ENCODE data around the gene NPFFR1.
"Not testable (repeated sequence)": the region's sequence is repeated elsewhere in the genome, so short reads cannot be mapped to it uniquely, and the experiment has no call there.

DNA sequence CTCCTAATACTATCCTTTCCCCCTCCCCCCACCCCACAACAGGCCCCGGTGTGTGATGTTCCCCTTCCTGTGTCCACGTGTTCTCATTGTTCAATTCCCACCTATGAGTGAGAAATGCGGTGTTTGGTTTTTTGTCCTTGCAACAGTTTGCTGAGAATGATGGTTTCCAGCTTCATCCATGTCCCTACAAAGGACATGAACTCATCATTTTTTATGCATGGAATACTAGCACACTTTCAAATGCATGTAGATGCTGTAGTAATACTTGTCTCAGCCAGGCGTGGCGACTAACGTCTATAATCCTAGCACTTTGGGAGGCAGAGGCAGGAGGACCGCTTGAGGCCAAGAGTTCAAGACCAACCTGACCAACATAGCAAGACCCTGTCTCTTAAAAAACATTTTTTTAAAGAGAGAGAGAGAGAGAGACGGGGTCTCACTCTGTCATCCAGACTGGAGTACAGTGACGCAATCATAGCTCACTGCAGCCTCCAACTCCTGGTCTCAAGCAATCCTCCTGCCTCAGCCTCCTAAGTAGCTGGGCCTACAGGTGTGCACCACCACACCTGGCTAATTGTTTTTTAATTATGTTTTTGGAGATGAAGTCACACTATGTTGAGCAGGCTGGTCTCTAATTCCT is 60.9 kb downstream of the NPFFR1 start:
- not testable (repeated sequence) for TF ChIP-seq EZH2 (IDR thresholded peaks at IDR 0.05); POLR2AphosphoS5 (IDR thresholded peaks at IDR 0.05; ENCODE audit: borderline replicate concordance, low read depth, low read length); FOXP2 (optimal IDR thresholded peaks at IDR 0.05; ENCODE audit: control extremely low read depth, extremely low read length, insufficient read depth)
